Fibroblast of peridontal ligament (primary cell): ENCODE results near the gene IL26.
"Not testable (repeated sequence)": the region's sequence is repeated elsewhere in the genome, so short reads cannot be mapped to it uniquely, and the experiment has no call there.

Experiments used
- DNase-seq: peaks from one replicate; pipeline ENCODE4 v3.0.0-alpha.2; 2010; ENCODE audit errors: extremely low read depth

The IL26 gene

GRCh38 chr12:68240079-68240478 lies 14.5 kb upstream of the IL26 start:
- peak; percentile 72 for DNase-seq

- DNase-seq = no peak
Measured at GRCh38 chr12:68239309-68239982, 13.8 kb upstream of the IL26 start.

- no peak for DNase-seq
Measured at GRCh38 chr12:68237619-68238018, 12.0 kb upstream of the IL26 start.

GRCh38 chr12:68237078-68237477 lies 11.5 kb upstream of the IL26 start:
- peak; percentile 45 for DNase-seq

GRCh38 chr12:68236421-68237059 lies 10.9 kb upstream of the IL26 start:
- peak; percentile 34 for DNase-seq

GRCh38 chr12:68235576-68235975 lies 10.0 kb upstream of the IL26 start:
- DNase-seq = no peak

GRCh38 chr12:68234140-68234539 lies 8.5 kb upstream of the IL26 start:
- no peak for DNase-seq

- DNase-seq = no peak
Measured at GRCh38 chr12:68233498-68233897, 7.9 kb upstream of the IL26 start.

GRCh38 chr12:68231691-68232090 lies 6.1 kb upstream of the IL26 start:
- DNase-seq = no peak

GRCh38 chr12:68231229-68231628 lies 5.6 kb upstream of the IL26 start:
- no peak for DNase-seq

GRCh38 chr12:68229956-68230355 lies 4.3 kb upstream of the IL26 start:
- DNase-seq = no peak

- DNase-seq = no peak
Measured at GRCh38 chr12:68227356-68227755, 1.7 kb upstream of the IL26 start.

- DNase-seq = no peak
Measured at GRCh38 chr12:68224613-68225285, 861 bp downstream of the IL26 start.

GRCh38 chr12:68223067-68223747 lies 2.4 kb downstream of the IL26 start:
- DNase-seq = peak; percentile 89

- DNase-seq = no peak
Measured at GRCh38 chr12:68222326-68222725, 3.3 kb downstream of the IL26 start.

GRCh38 chr12:68221497-68221896 lies 4.1 kb downstream of the IL26 start:
- no peak for DNase-seq

GRCh38 chr12:68210875-68211274 lies 14.7 kb downstream of the IL26 start:
- no peak for DNase-seq

- not testable (repeated sequence) for DNase-seq
Measured at GRCh38 chr12:68209048-68209728, 16.4 kb downstream of the IL26 start.

GRCh38 chr12:68207276-68207675 lies 18.3 kb downstream of the IL26 start:
- DNase-seq = no peak

- DNase-seq = no peak
Measured at GRCh38 chr12:68206446-68206845, 19.2 kb downstream of the IL26 start.

GRCh38 chr12:68203460-68203875 lies 22.1 kb downstream of the IL26 start:
- no peak for DNase-seq

- DNase-seq = no peak
Measured at GRCh38 chr12:68200854-68201253, 24.8 kb downstream of the IL26 start.
